SHP77 treated with DMSO at 0.1 percent for 48 hours (cell line): Measurements from ENCODE around the gene RASSF8.

Source experiments
- DNase-seq: peaks from one replicate; lab custom pipeline; 2025; lab: John Stamatoyannopoulos, UW

The RASSF8 gene

DNA sequence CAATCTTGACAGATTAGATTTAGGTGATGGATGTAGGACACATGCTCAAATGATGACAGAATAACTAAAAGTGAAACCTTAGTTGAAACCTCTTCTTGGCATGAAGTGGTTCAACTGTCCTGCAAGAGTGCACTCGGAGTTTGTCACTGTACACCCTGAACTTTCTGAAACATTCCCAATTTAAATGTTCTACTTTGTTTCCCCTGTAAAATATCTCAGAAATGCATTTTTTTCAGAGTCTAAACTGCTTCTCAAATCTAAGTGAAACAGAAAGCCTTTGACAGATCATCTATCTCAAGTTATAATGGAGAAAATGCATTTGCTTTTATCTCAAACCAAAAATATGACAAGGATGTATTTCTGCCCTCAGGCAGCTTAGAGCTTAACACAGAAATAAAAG lies 100.3 kb downstream of the RASSF8 start:
- DNase-seq = no peak

DNA sequence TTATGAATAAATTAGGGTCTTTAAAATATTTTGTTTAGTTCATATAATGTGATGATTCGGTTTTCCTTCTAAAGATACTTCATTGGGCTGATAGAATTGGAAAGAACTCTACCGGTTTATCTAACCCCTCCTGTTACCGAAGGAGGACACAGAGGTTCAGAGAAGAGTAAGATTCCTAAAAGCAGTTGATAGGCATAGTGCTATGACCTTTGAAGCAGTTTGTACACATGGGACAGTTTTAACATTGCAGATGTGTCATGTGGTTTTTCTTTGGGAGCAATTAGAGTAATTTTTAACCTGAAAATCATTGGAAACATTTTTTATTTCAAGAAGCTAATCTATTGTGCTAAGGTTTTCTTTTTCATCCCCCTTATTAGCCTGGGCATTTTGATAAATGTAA lies 103.5 kb downstream of the RASSF8 start:
- DNase-seq = no peak

DNA sequence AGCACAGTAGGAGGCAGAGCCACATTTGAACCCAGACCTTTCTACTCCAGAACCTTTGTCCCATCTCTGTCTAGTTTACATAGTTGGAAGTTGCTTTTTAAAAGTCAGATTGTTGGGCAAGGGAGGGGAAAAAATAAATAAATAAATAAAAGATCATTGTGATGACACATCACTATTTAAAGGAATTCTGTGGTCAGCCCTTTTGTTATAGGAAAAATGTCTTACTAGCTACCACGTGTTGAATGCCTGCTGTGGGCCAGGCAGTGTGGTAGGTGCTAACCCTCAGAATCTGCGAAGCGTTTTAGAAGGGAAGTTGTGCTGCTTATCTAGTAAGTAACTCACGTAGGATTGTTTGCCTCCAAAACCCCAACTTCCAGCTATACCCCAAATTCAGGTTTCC lies 104.1 kb downstream of the RASSF8 start:
- no peak for DNase-seq

DNA sequence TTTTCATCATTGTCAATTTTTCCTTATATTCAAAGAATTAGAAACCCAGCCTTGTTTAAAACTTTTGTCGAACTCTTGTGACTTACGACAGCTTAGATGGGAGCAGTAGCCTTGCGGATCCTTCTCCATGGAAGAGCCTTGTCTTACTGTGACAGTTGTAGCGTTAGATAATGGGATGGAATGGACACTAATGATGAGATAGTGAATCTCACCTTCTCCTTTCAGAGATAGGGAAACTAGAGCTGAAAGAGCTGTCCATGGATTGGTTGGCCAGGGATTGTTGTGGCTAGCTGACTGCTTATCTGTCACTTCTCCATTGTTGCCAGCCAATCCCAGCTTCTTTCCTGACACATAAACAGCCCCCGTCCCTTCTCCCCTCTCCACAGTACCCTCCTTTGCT lies 107.0 kb downstream of the RASSF8 start:
- DNase-seq = no peak

DNA sequence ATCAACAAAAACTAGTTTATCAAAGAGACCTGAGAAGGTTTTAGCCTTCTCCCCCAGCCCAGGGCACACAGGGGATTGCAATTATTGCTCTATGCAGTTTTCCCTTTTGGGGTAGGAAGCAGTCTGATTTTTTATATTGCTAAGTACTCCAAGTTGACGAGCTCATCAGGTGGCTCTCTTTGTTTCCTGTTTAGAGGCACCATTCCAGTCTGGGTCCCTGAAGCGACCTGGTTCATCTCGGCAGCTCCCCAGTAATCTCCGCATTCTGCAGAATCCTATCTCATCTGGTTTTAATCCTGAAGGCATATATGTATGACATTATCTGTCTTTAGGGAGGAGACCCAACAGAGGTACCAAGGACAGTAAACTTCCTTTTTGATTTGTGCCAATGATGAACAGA lies 110.0 kb downstream of the RASSF8 start:
- no peak for DNase-seq

DNA sequence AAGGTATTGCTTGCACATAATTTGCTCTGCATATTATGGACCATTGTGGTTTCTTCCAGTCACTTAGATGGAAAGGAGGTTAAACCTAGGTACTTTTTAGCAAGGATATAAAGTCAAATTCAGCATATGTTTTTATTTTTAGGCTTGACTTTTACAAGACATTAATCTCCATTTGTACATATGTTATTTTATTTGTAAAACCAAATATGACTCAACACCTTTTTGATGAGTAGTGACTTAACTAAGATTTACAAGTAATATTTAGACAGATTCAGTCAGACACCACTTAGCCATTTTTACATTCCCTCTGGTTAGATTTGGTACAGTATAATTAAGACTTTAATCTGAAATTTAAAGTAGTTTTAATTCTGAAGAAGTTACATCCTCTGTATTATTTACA lies 111.3 kb downstream of the RASSF8 start:
- DNase-seq = no peak

DNA sequence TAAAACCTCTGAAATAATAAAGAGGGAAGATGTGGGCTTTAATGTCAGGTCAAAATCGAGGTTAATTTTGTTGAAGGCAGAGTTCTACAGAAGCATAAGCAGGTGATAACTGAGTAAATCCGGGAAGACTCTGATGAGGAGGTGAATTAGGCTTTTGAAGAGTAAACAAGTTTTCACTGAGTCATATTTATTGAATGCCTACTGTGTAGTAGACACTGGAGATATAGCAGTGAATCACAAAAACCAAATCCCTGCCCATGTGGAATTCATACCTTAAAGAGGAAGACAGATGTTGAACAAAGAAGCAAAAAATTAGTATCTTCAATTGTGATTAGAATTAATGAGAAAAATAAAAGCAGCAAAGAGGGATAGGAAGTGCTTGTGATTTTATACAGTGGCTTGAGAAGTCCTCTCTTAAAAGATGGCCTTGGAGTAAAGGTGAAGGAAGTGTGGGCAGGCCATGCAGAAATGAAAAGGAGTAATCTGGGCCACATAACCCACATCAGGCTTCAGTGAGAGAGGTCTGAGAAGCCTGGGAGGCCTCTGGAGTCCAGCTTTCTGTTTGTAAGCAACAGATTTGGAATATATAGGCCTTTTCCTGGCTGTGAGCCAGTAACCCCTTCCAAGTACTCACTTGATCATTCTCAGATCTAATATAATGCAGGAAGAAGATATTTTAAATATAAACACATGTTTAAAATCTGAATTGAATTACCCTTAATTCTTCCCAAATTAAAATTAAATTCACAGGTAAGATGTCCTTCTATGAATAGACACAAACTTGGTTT lies 119.6 kb downstream of the RASSF8 start:
- DNase-seq = no peak

DNA sequence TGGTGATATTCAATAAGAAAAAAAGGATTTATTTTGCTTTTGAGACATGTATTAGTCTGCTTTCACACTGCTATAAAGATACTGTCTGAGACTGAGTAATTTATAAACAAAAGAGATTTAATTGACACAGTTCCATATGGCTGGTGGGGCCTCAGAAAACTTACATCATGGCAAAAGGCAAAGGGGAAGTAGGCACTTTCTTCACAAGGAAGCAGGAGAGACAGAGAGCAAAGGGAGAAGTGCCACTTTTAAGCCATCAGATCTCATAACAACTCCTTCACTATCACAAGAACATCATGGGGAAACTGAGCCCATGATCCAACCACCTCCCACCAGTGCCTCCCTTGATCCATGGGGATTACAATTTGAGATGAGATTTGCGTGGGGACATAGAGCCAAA lies 122.4 kb downstream of the RASSF8 start:
- no peak for DNase-seq

DNA sequence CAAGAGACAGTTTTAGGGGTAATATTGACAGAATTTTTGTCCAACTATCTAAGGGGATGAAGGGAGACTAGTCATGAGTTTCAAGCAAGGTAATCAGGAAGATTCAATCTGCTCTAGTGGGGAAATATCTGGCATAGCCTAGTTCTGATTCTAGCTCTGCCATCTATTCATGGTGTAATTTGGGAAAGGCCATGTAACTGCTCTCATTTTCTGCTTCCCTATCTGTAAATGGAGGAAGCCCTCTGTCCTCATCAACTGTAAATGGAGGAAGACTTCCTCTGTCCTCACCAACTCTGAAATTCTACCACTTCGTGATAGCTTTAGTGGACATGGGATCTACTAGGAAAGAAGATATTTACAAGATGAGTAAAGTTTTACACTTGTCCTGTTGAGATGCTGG lies 128.5 kb downstream of the RASSF8 start:
- no peak for DNase-seq

DNA sequence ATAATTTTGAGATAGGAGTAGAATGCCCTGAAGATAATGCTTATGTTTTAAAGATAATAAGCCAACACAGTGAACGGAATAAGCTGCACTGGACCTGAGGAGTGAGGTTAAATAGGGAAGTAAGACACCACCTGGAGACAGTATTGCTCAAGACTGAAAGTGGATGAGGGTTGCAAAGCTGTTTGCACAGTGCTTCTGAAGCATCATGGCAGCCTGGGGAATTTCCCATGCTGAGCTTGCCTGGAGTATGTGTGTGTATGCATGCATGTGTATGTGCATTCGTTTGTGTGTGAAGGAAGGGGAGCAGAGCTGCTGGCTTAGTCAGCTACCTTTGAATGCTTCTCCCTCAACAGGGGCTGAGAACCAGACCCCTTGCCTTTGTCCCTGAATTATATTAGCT lies 130.5 kb downstream of the RASSF8 start:
- no peak for DNase-seq

DNA sequence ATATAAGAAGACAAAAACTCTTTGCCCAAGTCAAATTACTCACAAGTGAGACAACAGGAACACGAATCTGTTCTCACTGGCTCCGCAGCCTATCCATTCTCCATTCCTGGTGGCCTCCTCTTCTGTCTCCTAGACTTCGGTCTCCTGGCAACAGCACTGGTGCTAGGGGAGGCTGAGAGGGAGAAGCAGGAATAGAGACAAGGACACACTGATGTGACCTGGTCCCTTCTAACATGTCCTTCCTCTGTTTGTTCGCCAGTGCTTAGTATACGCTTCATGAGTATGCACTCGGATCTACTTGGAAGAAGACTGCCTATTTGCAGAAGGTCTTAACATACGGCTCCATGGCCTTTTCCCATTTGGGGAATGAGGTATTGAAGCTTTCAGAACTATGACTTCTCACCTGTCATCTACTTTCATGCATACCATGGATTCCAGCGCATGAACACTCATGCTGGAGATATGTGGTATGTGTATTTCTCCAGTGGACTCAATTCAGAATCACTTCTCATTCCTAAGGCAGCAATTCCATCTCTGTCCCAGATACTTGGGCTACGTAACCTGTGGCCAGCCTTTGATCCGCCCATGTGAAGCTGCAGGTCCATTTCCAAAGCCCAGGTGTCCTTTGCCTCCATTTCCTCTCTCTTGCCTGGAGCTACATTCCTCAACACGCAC lies 132.5 kb downstream of the RASSF8 start:
- no peak for DNase-seq

DNA sequence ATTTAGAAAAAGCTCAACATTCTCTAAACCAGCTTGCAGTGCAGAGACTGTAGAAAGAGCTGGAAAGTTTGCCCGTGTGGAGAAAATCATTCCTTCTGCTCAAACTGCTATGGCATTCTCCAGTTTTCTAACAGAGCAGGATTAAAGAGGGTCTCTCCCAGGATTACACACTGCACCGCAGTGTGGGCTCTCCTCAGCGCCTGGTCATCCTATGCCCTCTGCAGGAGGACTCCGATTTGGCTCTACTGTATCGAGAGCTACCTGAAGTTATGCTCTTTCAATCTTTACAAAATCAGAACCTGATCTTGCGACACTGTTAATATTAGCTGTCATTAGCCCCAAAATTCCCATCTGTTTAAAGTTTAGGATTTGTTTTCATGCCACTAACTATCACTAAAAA lies 133.3 kb downstream of the RASSF8 start:
- no peak for DNase-seq

DNA sequence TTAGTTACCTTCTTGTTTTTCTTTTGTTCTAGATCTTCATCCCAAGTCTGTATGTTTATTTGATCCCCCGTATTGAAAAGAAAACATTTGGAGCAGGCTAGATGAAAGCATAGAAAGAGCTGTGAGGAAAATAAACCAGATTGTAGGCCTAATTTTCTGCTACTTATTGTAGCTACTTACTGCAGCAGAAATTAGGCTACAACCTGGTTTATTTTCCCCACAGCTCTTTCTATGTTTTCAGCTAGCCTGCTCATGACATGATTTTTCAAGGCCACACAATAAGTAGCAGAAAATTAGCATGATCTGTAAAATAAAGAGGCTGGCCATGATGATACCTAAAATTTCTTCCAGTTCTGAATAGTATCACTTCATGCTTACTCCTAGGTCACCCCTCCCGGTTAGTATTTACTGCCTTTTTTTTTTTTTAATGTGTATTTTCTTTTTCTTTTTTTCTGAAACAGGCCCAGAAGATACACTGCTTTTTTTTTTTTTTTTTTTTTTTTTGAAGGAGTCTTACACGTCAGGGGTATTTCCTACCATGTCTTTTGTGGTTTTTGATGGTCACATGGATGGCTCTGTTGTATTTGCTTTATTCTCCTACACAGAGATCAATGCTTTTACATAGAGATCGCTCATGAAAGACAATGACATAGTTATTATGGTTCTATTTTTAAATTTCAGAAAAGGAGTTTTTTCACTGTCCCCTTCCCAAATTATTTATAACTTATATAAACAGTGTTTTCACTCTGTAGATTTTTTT lies 134.0 kb downstream of the RASSF8 start:
- no peak for DNase-seq

DNA sequence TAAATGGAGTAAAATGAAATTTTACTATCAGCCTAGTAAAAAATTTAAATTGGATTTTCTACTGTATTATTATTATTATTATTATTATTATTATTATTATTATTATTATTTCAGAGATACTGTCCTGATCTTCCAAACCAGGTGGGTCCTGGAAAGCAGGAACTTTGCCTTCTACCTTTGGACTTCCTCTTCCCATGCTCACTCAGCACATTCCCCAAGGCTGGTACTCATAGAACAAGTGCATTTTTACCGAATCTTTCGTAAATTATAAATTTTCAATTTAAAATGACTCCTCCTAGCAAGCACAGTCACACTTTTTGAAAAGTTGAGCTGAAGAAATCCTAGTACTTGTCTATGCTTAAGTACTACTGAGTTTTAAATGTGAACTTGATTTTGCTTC lies 136.7 kb downstream of the RASSF8 start:
- DNase-seq = no peak

DNA sequence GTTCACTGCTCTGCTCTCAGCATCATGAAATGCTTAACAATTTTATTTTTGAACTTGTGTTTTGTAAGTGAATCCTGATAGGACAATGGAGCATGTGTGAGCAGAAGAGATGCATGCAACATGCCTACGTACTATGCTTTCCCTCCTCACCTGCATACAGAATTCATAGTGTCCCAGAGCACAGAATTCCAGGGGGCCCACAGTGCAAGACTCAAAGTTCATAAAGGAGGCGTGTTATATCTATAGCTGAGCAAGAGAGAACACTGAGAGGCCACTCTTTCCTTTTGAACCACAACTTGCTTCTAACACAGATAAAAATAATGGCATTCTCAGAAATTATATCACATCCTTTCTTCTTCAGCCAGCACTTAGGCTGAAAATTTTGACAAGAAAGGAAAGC lies 137.6 kb downstream of the RASSF8 start:
- DNase-seq = no peak

DNA sequence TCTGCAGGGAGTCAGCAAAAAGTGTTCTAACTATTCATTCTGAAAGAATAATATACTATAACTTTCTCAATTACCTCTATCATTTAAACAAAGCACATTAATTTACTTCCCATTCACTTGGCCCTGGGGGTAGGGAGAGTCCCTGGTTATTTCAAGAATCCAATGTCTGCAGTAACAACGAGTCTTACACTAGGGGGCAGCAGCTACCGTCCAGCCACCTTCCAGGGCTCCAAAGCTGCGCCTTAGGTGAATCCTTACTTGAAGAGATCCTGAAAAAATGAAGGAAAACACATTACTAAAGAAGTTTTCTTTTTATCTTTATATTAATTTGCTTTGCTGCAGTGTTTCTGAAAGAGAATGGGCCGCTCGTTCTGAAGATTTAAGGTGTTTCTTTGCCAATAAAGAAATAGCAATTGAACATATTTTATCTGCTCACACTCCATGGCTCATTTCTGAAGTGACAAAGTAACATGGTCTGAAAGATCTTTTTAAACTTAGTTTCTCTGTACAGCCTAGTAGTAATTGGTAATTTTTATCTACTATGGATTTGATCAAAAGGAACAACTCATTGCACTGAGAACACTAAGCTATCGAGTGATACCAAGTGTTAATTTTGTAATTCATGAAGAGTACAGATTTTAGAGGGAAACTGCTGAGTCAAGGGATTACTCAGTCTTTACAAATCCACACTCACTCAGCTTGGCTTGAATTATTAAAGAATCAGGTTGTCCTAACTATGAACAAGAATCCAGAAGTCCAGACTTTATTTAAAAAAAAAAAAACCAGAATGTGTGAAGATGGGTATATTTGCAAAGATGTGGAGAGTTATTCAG lies 138.8 kb downstream of the RASSF8 start:
- peak; percentile 59 for DNase-seq

DNA sequence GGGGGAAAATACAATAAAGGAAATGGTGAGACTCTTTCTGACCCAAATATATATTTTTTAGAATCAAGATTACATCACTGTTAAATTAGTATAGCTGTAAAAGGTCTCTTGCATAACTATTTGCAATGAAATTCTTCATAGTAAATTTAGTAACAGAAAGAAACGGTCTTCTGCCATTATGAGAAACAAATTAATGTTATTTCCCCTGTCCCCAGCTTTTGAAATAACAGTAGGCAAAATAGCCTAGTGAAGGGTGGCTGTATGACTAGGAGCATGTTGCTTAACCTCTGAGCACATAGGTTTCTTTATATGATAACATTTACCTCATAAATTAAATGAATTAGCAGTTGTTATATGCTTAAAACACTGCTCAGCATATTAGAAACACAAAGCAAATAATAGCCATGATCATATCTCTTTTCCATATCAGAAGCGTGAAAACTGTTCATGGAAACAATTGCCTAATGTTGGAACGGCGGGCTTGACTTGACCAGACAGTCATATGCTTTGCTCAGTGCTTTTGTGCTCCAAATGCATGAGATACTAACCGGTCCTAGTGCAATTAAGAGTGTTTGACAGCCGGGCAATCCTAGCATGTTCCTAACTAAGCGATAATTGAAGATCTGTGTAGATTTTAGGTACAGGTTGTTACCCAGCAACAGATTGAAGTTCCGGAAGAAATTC lies 142.3 kb downstream of the RASSF8 start:
- DNase-seq = no peak

DNA sequence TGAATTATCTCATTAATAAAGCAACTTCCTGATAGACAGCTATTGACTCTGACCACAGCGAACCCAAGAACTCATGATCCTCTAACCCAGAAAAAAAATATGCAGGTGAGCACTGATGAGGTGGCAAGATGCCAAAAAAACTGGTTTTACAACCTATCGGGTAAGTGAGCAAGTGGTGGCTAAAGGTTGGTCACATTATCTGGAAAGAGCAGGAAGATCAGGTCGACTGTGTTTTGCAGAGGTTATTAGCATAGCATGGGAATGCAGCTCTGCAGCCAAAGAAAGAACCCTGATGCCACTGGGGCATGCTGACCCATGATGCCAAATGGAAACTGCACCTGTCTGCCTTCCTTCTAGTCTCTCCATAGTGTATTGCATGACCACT lies 142.9 kb downstream of the RASSF8 start:
- DNase-seq = no peak

DNA sequence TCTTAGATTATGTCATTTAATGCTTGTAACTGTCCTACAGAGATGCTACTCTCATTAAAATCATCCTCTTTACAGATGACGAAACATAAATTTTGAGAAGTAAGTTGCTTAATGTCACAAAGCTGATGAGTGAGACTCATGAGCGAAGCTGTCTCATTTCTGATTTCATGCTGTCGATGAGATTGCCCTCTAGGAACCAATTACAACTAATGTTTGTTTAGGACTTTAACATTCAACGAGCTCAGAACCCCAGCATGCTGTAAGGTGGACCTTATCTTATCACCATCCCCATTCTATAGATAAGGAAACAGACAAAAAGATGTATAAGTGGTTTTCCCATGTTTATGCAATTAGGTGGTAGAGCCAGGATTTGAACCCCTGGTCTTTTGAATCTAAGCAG lies 143.3 kb downstream of the RASSF8 start:
- no peak for DNase-seq

DNA sequence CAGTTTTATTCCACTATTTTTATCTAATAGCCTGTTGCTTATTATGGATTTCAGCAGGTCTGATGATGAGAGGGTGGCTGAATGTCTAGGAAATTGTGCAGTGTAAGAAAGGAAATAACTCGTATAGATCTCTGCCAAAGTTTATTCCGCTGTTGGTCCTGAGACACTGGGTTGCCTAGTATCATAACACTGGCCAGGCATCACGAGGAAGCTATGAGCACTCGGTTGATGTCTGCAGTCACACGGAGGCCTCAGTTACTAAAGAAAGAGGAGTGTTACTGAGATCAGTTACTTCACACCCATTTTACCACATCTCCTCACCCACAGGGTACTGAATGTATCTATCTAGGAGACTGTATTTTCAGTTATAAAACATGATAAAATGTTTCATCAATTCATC lies 144.5 kb downstream of the RASSF8 start:
- DNase-seq = no peak

DNA sequence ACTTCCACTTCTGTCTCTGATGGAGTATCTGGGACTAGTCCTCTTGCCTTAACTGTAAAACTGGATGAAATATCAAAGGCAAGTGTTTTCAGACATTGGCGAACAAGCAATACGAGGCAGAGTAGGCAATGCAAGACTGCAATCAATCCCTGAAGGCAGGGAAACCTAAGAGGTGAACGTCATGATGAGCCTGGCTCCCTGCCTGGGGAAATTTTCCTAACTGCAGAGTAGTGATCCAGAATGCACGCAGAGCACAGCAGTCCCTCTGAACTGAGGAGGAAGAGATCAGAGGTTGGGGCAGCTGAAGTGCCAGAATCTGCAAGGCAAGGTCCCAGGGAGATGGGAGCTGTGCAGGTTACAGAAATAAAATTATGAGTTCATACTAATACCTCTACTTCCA lies 147.9 kb downstream of the RASSF8 start:
- no peak for DNase-seq

DNA sequence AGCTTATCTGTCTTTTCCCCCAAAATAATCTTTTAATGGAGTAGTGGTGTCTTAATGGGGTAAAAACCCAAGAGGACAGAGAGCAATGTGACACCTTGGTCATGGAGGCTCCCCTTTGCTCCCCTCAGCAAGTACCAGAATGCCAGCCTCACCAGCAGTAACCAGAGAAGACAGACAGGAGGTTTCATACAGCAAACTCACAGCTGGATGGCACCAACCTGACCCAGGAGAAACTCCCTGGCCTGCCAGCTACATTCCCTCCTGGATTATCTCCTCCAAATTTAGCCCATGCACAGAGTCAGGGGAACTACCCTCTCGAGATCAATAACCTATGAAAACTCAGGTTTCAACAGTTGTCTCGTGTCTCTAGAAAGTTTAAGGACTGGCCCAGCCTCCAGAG lies 150.4 kb downstream of the RASSF8 start:
- no peak for DNase-seq
